Measurements from ENCODE around the gene CADPS.

Gene CADPS

GRCh38 chr3:62659660-62660059, 215.6 kb downstream of the CADPS start:
- TF ChIP-seq ZNF274 (IDR thresholded peaks at IDR 0.05; ENCODE audit: low read depth, low read length) = no peak
- no peak overlapping the region for H3K4me3 ChIP-seq (ENCODE audit: low read length)

GRCh38 chr3:62655691-62656063, 219.5 kb downstream of the CADPS start:
- H3K4me3 ChIP-seq (ENCODE audit: low read length) = no peak overlapping the region
- no peak for TF ChIP-seq ZNF274 (IDR thresholded peaks at IDR 0.05; ENCODE audit: low read depth, low read length)

GRCh38 chr3:62655056-62655690, 220.0 kb downstream of the CADPS start:
- no peak for TF ChIP-seq ZNF274 (IDR thresholded peaks at IDR 0.05; ENCODE audit: low read depth, low read length)
- H3K4me3 ChIP-seq (ENCODE audit: low read length) = no peak overlapping the region

- TF ChIP-seq ZNF274 (IDR thresholded peaks at IDR 0.05; ENCODE audit: low read depth, low read length) = no peak
- H3K4me3 ChIP-seq (ENCODE audit: low read length) = no peak overlapping the region
These were observed 221.4 kb downstream of the CADPS start for GRCh38 chr3:62653796-62654195.

- H3K4me3 ChIP-seq (ENCODE audit: low read length) = no peak overlapping the region
These were observed 227.5 kb downstream of the CADPS start for GRCh38 chr3:62647711-62648110.

GRCh38 chr3:62644493-62644892, 230.7 kb downstream of the CADPS start:
- H3K4me3 ChIP-seq (ENCODE audit: low read length) = no peak overlapping the region
- TF ChIP-seq ZNF274 (IDR thresholded peaks at IDR 0.05; ENCODE audit: low read depth, low read length) = no peak

More at GRCh38 chr3:62647711-62648110, 227.5 kb downstream of the CADPS start:
- no peak for TF ChIP-seq ZNF274 (IDR thresholded peaks at IDR 0.05; ENCODE audit: low read depth, low read length)

- no peak overlapping the region for H3K4me3 ChIP-seq (ENCODE audit: low read length)
These were observed 236.9 kb downstream of the CADPS start for GRCh38 chr3:62638316-62638715.

GRCh38 chr3:62636235-62636826, 238.9 kb downstream of the CADPS start:
- H3K4me3 ChIP-seq (ENCODE audit: low read length) = no peak overlapping the region
- no peak for TF ChIP-seq ZNF274 (IDR thresholded peaks at IDR 0.05; ENCODE audit: low read depth, low read length)

More at GRCh38 chr3:62638316-62638715, 236.9 kb downstream of the CADPS start:
- no peak for TF ChIP-seq ZNF274 (IDR thresholded peaks at IDR 0.05; ENCODE audit: low read depth, low read length)

GRCh38 chr3:62632510-62633294, 242.5 kb downstream of the CADPS start:
- TF ChIP-seq ZNF274 (IDR thresholded peaks at IDR 0.05; ENCODE audit: low read depth, low read length) = no peak

GRCh38 chr3:62631488-62631887, 243.7 kb downstream of the CADPS start:
- H3K4me3 ChIP-seq (ENCODE audit: low read length) = no peak overlapping the region
- no peak for TF ChIP-seq ZNF274 (IDR thresholded peaks at IDR 0.05; ENCODE audit: low read depth, low read length)

More at GRCh38 chr3:62632510-62633294, 242.5 kb downstream of the CADPS start:
- H3K4me3 ChIP-seq (ENCODE audit: low read length) = no peak overlapping the region

- no peak for TF ChIP-seq ZNF274 (IDR thresholded peaks at IDR 0.05; ENCODE audit: low read depth, low read length)
- no peak overlapping the region for H3K4me3 ChIP-seq (ENCODE audit: low read length)
These were observed 244.6 kb downstream of the CADPS start for GRCh38 chr3:62630664-62631063.

- H3K4me3 ChIP-seq (ENCODE audit: low read length) = no peak overlapping the region
- no peak for TF ChIP-seq ZNF274 (IDR thresholded peaks at IDR 0.05; ENCODE audit: low read depth, low read length)
These were observed 249.9 kb downstream of the CADPS start for GRCh38 chr3:62625268-62625667.

GRCh38 chr3:62624185-62624584, 251.0 kb downstream of the CADPS start:
- no peak overlapping the region for H3K4me3 ChIP-seq (ENCODE audit: low read length)
- TF ChIP-seq ZNF274 (IDR thresholded peaks at IDR 0.05; ENCODE audit: low read depth, low read length) = no peak

GRCh38 chr3:62622553-62623174, 252.6 kb downstream of the CADPS start:
- TF ChIP-seq ZNF274 (IDR thresholded peaks at IDR 0.05; ENCODE audit: low read depth, low read length) = no peak

More at GRCh38 chr3:62622553-62623174, 252.6 kb downstream of the CADPS start:
- no peak overlapping the region for H3K4me3 ChIP-seq (ENCODE audit: low read length)

All from GM08714 (cell line).